Stimulated activated CD4-positive, alpha-beta T cell treated with anti-CD3 and anti-CD28 coated beads, Interleukin-15, amount 100 ng/mL, for 1 hour (primary cell): ENCODE measurements around the gene LMAN2.
A peak's percentile ranks its signal among the peaks of the same experiment; 100 is the strongest.

Experiments
- DNase-seq, 2 donors: peaks; one replicate each; pipeline ENCODE4 v3.0.0-alpha.2; 2020; ENCODE audit warnings: low read depth in 1 of 2, low spot score in 1 of 2

Gene LMAN2

GRCh38 chr5:177328545-177329231 lies 22.8 kb downstream of the LMAN2 start:
- no peak for DNase-seq

GRCh38 chr5:177327539-177328522 lies 23.6 kb downstream of the LMAN2 start:
- no peak for DNase-seq

DNA sequence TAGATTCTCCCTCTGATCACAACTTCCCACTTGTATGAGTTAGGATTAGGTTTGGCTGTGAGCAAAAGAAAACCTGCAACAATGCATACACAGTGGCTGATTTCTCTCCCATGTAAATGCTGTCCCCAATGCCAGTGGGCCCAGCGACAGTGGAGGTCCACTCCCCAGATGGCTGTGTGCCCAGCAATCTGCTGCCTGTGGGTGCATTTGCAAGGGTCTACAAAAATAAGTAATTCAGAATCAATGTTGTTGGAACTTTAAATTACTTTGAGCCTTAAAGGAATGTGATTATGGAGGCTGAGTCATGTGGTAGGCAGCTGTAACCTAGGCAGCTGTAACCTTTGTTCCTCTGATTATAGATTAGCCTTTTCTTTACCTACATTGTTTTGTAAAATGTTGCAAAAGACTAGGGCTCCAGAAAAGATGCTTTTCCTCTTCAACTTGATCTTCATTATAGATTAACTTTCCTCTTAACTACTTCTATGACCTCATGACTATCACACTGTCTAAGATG lies 25.5 kb downstream of the LMAN2 start:
- DNase-seq = no peak

- no peak for DNase-seq
These were observed 30.6 kb downstream of the LMAN2 start for GRCh38 chr5:177320879-177321278.

- DNase-seq = no peak
These were observed 31.4 kb downstream of the LMAN2 start for GRCh38 chr5:177319913-177320588.

DNA sequence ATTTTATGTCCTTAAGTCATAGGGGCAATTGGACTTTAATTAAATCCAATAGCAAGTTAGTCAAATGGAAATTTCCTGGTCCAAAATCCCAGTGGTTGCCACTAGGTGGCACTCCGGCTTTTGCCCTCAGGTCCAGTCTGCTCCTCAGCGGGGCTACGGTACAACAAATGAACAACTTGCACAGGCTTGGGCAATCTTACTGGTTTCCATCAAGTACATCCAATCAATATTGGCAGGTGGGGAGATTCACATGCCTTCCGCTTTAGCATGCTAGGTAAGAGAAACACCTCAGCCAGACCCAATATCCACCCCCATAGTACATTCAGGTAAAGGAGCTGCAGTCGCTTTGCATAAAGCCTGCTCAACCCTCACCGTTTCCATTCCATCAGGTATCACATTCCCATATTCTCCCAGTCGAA lies 33.5 kb downstream of the LMAN2 start:
- peak; percentile 52 to 60 for DNase-seq

- no peak for DNase-seq
These were observed 35.5 kb downstream of the LMAN2 start for GRCh38 chr5:177316005-177316404.

- no peak for DNase-seq
These were observed 36.1 kb downstream of the LMAN2 start for GRCh38 chr5:177315411-177315810.

DNA sequence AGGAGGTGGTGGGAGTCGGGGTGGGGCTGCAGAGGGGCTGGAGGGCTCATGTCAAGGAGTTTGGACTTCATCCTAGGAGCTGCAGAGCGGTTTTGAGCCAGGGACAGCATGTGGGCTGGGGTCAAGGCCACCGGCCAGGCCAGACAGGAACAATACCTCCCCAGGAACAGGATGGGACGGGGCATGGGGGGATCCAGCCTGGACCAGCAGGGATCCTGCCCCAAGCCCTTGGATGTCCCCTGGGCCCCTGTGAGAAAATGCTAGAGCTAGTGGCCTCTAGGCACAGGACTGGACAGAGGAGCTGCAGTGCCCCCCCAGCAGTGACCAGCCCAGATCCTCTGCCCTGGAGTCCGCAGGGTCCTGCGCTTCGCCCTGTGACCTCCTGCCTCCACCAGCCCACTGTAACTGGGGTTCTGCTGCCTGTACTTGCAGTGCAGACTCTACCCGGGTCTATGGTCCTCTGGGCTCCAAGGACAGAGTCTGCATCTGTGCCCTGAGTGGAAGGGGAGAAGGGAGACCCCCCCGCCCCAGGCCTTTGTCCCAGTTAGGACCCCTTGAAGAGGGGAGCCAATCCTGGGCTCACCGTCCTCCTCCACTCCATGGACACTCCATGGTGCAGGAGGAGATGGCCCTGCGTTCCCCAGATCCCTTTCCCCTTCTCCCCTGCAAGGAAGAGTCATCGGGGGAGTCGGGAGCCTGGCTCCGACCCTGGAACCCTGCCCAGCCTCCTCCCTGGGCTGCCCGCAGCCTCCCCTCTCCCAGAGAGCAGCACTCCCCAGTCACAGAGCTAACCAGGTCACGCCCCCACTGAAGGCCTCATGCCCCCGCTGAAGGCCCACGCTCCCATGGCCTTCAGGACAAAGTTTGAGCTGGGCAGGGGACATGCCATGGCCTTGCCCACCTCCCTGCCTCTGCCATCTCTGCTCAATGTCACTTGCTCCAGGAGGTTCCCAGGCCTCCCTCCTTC lies 36.8 kb downstream of the LMAN2 start:
- no peak for DNase-seq

DNA sequence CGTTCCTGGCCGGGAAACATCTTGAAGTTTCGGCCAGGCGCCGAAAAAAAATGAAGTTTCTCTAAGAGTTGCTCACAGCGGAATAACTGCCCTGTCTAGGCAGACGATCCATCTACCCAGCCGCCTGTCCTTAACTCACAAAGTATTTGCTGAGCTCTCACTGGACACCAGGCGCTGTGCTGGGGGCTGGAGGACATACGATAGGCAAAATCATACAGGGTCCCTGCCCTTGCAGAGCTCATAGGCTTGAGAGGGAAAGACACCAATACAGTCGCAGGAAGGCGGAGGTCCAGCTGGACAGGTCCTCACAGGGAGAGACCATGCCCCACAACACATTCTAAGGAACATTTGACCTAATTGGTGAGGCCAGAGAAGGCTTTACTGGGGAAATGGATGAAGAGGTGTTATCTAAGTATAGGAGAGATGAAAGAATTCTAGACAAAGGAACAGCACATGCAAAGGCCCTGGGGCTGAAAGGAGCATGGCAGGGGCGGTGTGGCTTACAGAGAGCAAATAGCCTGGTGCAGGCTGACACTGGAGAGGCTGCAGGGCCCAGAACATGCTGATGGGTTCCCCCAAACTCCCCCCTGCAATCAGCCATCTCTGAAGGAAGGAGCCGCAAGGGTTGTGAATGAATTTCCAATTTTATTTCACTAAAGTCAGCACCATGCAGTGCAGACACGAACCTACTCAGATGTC lies 37.8 kb downstream of the LMAN2 start:
- DNase-seq = no peak

DNA sequence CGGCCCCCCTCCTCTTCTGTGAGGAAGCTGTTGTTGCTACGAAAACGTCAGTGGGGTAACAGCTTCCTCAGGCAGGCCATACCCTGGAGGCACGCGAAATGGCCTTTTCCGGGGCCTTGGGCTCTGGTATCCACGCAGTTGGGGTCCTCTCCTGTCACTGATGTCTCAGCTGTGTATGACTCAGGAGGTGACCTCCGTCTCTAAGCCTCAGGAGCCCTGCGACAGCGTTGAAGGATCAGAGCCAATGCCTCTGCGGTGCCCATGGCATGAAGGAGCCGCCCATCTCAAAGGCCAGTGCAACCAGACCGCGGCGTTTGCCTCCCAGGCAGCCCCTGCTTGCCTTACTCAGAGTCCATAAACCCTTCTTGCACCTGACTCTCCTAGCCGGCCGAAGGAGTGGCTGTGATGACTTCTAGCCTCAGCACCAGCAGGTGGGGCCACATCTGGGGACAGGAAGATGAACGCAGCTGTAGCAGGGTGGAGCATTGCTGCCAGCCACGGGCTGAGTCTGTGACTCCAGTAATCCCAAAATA lies 38.8 kb downstream of the LMAN2 start:
- DNase-seq = no peak

GRCh38 chr5:177311723-177312648 lies 39.5 kb downstream of the LMAN2 start, which contains the start of gene MXD3:
TSS of gene MXD3 (minus strand) at chr5:177311898. CDS start at chr5:177311830, 68 bp downstream.
- peak; percentile 85 to 91 for DNase-seq

DNA sequence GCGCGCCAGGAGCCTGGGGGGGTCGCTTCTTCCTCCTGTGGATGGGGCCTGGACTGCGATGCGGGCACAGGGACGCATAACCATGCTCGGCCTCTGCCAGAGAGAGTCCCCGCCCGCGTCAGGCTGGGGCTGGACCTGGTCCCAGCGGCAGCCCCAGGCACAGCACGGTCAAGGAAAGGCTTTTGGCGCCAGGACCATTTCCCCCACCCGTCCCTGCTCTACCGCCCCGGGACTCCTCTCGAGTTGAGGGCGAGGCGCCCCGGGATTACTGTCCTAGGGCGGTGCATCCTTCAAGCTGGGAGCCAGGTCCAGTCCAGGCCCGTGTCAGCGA lies 40.1 kb downstream of the LMAN2 start:
- DNase-seq = no peak

DNA sequence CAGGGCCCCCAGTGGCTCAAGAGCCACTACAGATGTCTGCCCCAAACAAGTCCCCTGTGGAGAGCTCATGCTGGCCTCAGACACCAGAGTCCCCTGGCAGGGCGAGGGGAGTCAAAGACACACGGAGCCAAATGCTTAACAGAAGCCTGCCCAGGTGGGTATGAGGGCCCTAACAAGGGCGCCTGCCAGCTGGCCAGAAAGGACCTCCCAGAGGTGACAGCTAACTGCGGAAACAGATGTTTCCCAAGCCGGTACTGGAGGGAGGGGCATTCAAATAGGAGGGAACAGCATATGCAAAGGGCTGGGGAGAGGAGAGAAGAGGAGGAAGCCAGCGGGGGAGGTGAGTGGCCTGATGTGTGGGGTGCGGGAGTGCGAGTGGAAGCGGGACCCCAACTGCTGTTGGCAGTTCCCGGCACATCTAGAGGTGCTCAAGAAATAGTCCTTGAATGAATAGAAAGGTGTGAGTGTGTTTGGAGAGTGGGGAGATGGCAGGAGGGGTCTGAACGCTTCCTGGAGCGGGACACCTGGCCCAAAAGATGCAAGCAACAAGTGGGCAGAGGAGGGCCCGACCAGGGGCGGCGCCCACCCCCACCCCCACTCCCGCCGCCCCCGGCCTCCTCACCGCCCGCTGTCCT lies 40.6 kb downstream of the LMAN2 start:
- no peak for DNase-seq

GRCh38 chr5:177310332-177310731 lies 41.1 kb downstream of the LMAN2 start:
- no peak for DNase-seq

DNA sequence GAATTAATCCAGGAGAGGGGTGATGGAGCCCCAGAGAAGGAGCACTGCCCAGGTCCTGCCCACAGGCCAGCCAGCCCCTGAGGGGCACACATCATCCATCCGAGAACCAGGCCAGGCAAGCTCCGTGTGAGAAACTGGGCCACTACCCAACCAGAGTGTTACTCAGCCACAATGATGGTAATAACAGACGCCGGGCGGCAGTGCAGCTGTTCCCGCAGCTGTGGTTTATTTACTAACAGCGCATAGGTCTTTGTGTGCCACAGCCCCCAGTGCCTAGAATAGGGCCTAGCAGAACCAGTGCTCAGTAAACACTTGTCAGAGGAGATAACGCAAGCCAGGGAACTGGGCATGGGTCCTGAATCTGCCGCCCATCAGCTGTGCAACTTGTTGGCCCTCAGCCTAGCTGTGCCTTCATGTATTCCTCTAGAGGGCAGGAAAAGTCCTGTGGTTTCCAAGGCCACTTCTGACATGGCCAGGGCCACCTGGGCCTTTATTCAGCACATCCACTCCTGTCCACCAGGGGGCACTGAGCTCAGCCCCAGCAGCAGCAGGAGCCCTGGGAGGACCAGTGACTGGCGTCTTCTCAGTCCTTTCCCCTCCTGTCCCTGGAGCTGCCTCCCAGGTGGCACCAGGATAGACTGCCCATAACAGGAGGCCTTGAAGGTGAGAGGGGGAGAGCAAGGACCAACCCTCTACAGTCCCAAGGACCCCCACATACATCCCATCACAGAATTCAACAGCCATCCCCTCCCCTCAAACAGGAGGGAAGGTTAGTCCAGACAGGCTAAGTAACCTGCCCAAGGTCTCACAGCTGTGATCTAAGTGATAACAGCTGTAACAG lies 41.9 kb downstream of the LMAN2 start:
- DNase-seq = peak; percentile 42 to 49

- DNase-seq = no peak
These were observed 42.7 kb downstream of the LMAN2 start for GRCh38 chr5:177308740-177309139.
